Neural cell (in vitro differentiated cells): ENCODE measurements around the gene UBR2. TPM values are rescaled to one million over a fixed set of nuclear protein-coding genes. Genes with fewer than 3 reads are reported as not detected.

ENCODE experiments used
- H2AFZ ChIP-seq: fragments of 200-600, 300-800 bp; sonication (generic), shearing (Covaris generic); 2 replicates; pipeline ENCODE4 v1.6.0; 2014; ENCODE audit warnings: low read depth, mild to moderate bottlenecking, antibody characterized with exemption, low read length, moderate library complexity
- H3F3A ChIP-seq: fragments of 200-600 bp; shearing (Covaris generic); 2 replicates; pipeline ENCODE4 v1.6.1; 2016; ENCODE audit warnings: mild to moderate bottlenecking, moderate library complexity, mixed read lengths, antibody characterized with exemption, low read length; ENCODE audit not compliant: insufficient read depth, poor library complexity, severe bottlenecking
- H3K27ac ChIP-seq: fragments of 200-600, 300-800 bp; sonication (generic), shearing (Covaris generic); 2 replicates; pipeline ENCODE4 v1.5.1; 2014; ENCODE audit warnings: mild to moderate bottlenecking, low read length, moderate library complexity
- H3K27me3 ChIP-seq: fragments of 300-800, 200-600 bp; sonication (generic), shearing (Covaris generic); 2 replicates; pipeline ENCODE4 v1.6.0; 2014; ENCODE audit warnings: mild to moderate bottlenecking, low read depth, low read length, moderate library complexity; ENCODE audit not compliant: insufficient read depth
- H3K36me3 ChIP-seq: fragments of 300-800, 200-600 bp; sonication (generic), shearing (Covaris generic); 2 replicates; pipeline ENCODE4 v1.5.1; 2014; ENCODE audit warnings: mild to moderate bottlenecking, antibody characterized with exemption, low read length, moderate library complexity; ENCODE audit not compliant: insufficient read depth
- H3K4me2 ChIP-seq: fragments of 300-800, 200-600 bp; sonication (generic), shearing (Covaris generic); 2 replicates; pipeline ENCODE4 v1.6.0; 2014; ENCODE audit warnings: mild to moderate bottlenecking, low read length
- H3K4me3 ChIP-seq: fragments of 300-800, 200-600 bp; sonication (generic), shearing (Covaris generic); 2 replicates; pipeline ENCODE4 v1.5.1; 2014; ENCODE audit warnings: mild to moderate bottlenecking, low read length, moderate library complexity
- H3K79me2 ChIP-seq: fragments of 200-600 bp; shearing (Covaris generic); replicated peaks from 2 replicates; pipeline ENCODE4 v1.6.0; 2014; ENCODE audit warnings: mild to moderate bottlenecking, low read length, moderate library complexity; ENCODE audit not compliant: insufficient read depth
- H3K9ac ChIP-seq: fragments of 300-800, 200-600 bp; sonication (generic), shearing (Covaris generic); 2 replicates; pipeline ENCODE4 v1.6.1; 2016; ENCODE audit warnings: mild to moderate bottlenecking, low read length, mixed read lengths
- H3K9me2 ChIP-seq: fragments of 200-600 bp; shearing (Covaris generic); 2 replicates; pipeline ENCODE4 v1.6.1; 2016; ENCODE audit warnings: mild to moderate bottlenecking, low read length, mixed read lengths; ENCODE audit not compliant: insufficient read depth
- H3K9me3 ChIP-seq: fragments of 200-600, 300-800 bp; sonication (generic), shearing (Covaris generic); 2 replicates; pipeline ENCODE4 v1.6.1; 2016; ENCODE audit warnings: mild to moderate bottlenecking, mixed run types, low read length, moderate library complexity, mixed read lengths
- H4K20me1 ChIP-seq: fragments of 200-600 bp; shearing (Covaris generic); 2 replicates; pipeline ENCODE4 v1.6.1; 2016; ENCODE audit warnings: mild to moderate bottlenecking, mixed run types; ENCODE audit not compliant: insufficient read depth
- CTCF ChIP-seq: fragments of 450-650 bp; IDR thresholded peaks from 2 replicates; pipeline ENCODE4 v1.5.1; 2014; ENCODE audit warnings: antibody characterized with exemption, mild to moderate bottlenecking, moderate library complexity; ENCODE audit not compliant: poor library complexity, severe bottlenecking
- EP300 ChIP-seq: fragments of 450-650 bp; conservative IDR thresholded peaks from 2 replicates; pipeline ENCODE4 v1.6.1; 2014; ENCODE audit warnings: antibody characterized with exemption, mild to moderate bottlenecking, moderate library complexity; ENCODE audit not compliant: poor library complexity, severe bottlenecking
- EZH2 ChIP-seq: fragments of 200-600, 300-800 bp; shearing (Covaris generic), sonication (generic); IDR thresholded peaks from 2 replicates; pipeline ENCODE4 v1.6.1; 2014; ENCODE audit warnings: antibody characterized with exemption, low read length, borderline replicate concordance, mild to moderate bottlenecking; ENCODE audit not compliant: insufficient read depth, poor library complexity, severe bottlenecking
- MXI1 ChIP-seq: fragments of 450-650 bp; conservative IDR thresholded peaks from 2 replicates; pipeline ENCODE4 v1.6.1; 2014; ENCODE audit warnings: antibody characterized with exemption, mild to moderate bottlenecking; ENCODE audit not compliant: poor library complexity, severe bottlenecking
- POLR2AphosphoS5 ChIP-seq: IDR thresholded peaks from 2 replicates; pipeline ENCODE4 v1.6.1; 2012
- RAD21 ChIP-seq: fragments of 450-650 bp; conservative IDR thresholded peaks from 2 replicates; pipeline ENCODE4 v1.6.1; 2014; ENCODE audit warnings: antibody characterized with exemption, mild to moderate bottlenecking, moderate library complexity
- REST ChIP-seq: IDR thresholded peaks from 2 replicates; pipeline ENCODE4 v1.6.1; 2012; ENCODE audit warnings: borderline replicate concordance
- SMC3 ChIP-seq: fragments of 450-650 bp; conservative IDR thresholded peaks from 2 replicates; pipeline ENCODE4 v1.6.1; 2014; ENCODE audit warnings: antibody characterized with exemption, mild to moderate bottlenecking, moderate library complexity; ENCODE audit not compliant: poor library complexity
- TAF1 ChIP-seq: IDR thresholded peaks from 2 replicates; pipeline ENCODE4 v1.6.1; 2012; ENCODE audit warnings: low read depth
- polyA plus RNA-seq: library from polyadenylated mRNA; depleted of rRNA; stranded (reverse); fragments of >200 nt; gene quantifications from 2 replicates; pipeline ENCODE4 v1.2.3, GENCODE V29; 2014

Gene UBR2
- polyA plus RNA-seq, 1 donor from 2014 or later: 24.4 TPM

GRCh38 chr6:42610416-42610815 lies 46.6 kb downstream of the UBR2 start:
- H3K9ac ChIP-seq: no peak overlapping the region
- H2AFZ ChIP-seq: no peak overlapping the region
- no peak overlapping the region for H3K4me2 ChIP-seq
- no peaks in the 10 kb centered on the region for H3F3A ChIP-seq
- H4K20me1 ChIP-seq: no peaks in the 10 kb centered on the region
- no peak for TF ChIP-seq EZH2
- TF ChIP-seq POLR2AphosphoS5: no peak
- no peak for TF ChIP-seq MXI1
- no peak for TF ChIP-seq SMC3
- no peak for TF ChIP-seq REST
- no peak for TF ChIP-seq CTCF
- no peak for TF ChIP-seq RAD21
- TF ChIP-seq EP300: no peak
- TF ChIP-seq TAF1: no peak
- H3K27ac ChIP-seq: no peak overlapping the region
- no peak overlapping the region for H3K4me3 ChIP-seq
- H3K27me3 ChIP-seq: no peaks in the 10 kb centered on the region
- no peaks in the 10 kb centered on the region for H3K79me2 ChIP-seq
- H3K36me3 ChIP-seq: peaks cover 6% of the 10 kb centered on the region
- no peaks in the 10 kb centered on the region for H3K9me2 ChIP-seq
- H3K9me3 ChIP-seq: no peaks in the 10 kb centered on the region

DNA sequence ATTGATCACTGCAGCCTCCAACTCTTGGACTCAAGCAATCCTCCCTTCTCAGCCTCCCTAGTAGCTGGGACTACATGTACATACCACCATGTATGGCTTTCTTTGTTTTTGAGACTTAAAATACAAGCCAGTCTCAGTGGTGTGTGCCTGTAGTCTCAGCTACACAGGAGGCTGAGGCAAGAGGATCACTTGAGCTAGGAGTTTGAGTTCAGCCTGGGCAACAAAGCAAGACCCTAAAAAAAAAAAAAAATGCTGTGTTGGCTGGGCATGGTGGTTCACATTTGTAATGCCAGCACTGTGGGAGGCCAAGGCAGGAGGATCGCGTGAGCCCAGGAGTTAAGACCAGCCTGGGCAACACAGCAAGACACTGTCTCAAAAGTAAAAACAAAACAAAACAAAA lies 51.7 kb downstream of the UBR2 start:
- H3K9me2 ChIP-seq: no peaks in the 10 kb centered on the region
- H3F3A ChIP-seq: no peaks in the 10 kb centered on the region

More for the DNA sequence above, 51.7 kb downstream of the UBR2 start:
- Histone ChIP-seq H3K4me2 (no peak overlapping the region), H2AFZ (no peak overlapping the region), H4K20me1 (no peaks in the 10 kb centered on the region), H3K79me2 (no peaks in the 10 kb centered on the region), H3K9me3 (no peaks in the 10 kb centered on the region), H3K9ac (no peak overlapping the region), H3K4me3 (no peak overlapping the region), H3K27me3 (no peaks in the 10 kb centered on the region), H3K27ac (no peak overlapping the region), H3K36me3 (no peaks in the 10 kb centered on the region)
- no peak for TF ChIP-seq POLR2AphosphoS5
- no peak for TF ChIP-seq MXI1
- no peak for TF ChIP-seq SMC3
- no peak for TF ChIP-seq CTCF
- no peak for TF ChIP-seq EZH2
- TF ChIP-seq TAF1: no peak
- no peak for TF ChIP-seq EP300
- no peak for TF ChIP-seq REST
- TF ChIP-seq RAD21: no peak
